Esophagus squamous epithelium (tissue), 4 donors: ENCODE data around the gene KLHL29.

ENCODE experiments used
- POLR2A ChIP-seq, 4 donors: fragments of 450-650 bp; IDR thresholded peaks; one replicate each; pipeline ENCODE4 v1.6.1; 2017; ENCODE audit warnings: antibody characterized with exemption in 4 of 4, mild to moderate bottlenecking in 4 of 4, moderate library complexity in 3 of 4
- TF ChIP-seq, protein P1 (sequence below), 6 experiments: fragments of 450-650 bp in 4 of 6; fragments of 200-600 bp in 2 of 6; sonication (generic) in 2 of 6; IDR thresholded peaks; one replicate each; pipeline ENCODE4 v1.5.1; 2016 to 2019; ENCODE audit warnings: antibody characterized with exemption in 6 of 6, mild to moderate bottlenecking in 4 of 6, moderate library complexity in 4 of 6

DNA sequence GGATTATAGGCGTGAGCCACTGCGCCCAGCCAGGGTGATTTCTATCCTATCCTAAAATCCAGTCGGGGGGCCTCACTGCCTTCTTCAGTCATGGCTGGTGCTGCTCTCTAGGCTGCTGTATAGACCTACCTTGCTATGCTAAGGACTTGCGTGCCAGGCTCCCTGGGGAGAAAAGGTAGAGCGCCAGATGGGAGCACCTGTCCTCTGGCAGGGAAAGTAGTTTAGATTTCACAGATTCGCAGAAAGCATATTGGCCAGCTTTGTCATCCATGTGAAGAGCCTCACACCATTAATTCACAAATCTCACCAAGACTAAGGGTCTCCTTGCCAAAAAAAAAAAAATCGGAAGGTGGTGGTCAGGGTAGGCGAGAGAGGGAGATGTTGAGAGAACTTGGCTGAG lies 324.3 kb downstream of the KLHL29 start:
- TF ChIP-seq, protein P1, sequence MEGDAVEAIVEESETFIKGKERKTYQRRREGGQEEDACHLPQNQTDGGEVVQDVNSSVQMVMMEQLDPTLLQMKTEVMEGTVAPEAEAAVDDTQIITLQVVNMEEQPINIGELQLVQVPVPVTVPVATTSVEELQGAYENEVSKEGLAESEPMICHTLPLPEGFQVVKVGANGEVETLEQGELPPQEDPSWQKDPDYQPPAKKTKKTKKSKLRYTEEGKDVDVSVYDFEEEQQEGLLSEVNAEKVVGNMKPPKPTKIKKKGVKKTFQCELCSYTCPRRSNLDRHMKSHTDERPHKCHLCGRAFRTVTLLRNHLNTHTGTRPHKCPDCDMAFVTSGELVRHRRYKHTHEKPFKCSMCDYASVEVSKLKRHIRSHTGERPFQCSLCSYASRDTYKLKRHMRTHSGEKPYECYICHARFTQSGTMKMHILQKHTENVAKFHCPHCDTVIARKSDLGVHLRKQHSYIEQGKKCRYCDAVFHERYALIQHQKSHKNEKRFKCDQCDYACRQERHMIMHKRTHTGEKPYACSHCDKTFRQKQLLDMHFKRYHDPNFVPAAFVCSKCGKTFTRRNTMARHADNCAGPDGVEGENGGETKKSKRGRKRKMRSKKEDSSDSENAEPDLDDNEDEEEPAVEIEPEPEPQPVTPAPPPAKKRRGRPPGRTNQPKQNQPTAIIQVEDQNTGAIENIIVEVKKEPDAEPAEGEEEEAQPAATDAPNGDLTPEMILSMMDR (IDR thresholded peaks at IDR 0.05), result no peak
- TF ChIP-seq POLR2A (IDR thresholded peaks at IDR 0.05), result no peak
